ENCODE results near the gene HINFP. TPM values are rescaled to one million over a fixed set of nuclear protein-coding genes. Genes with fewer than 3 reads are reported as not detected.
A peak's percentile ranks its signal among the peaks of the same experiment; 100 is the strongest.

HINFP gene
- total and polyA plus RNA-seq, 9 donors: 15.2 to 27.9 (median 22.4) TPM

GRCh38 chr11:119117004-119117706 is 4.2 kb upstream of the HINFP start:
- no peaks in the 10 kb centered on the region for H3K9me3 ChIP-seq
- H3K36me3 ChIP-seq: no peaks in the 10 kb centered on the region
- no peaks in the 10 kb centered on the region for H3K27me3 ChIP-seq
- intact Hi-C loops (cut with DNase I): no loop called here
- peaks cover 4% of the 10 kb centered on the region for H3K4me1 ChIP-seq (ENCODE audit: insufficient read depth)
- TF ChIP-seq CTCF (IDR thresholded peaks at IDR 0.05) (no peak), POLR2A (IDR thresholded peaks at IDR 0.05) (no peak), EP300 (IDR thresholded peaks at IDR 0.05) (no peak)
- DNase-seq: no peak
- WGBS, 3 donors: 85 to 92% (median 90%) methylated on average over 3 of the region's 3 CpGs
- no peak overlapping the region for H3K27ac ChIP-seq
- no peak overlapping the region for H3K4me3 ChIP-seq

GRCh38 chr11:119118227-119118626 is 3.2 kb upstream of the HINFP start:
- Histone ChIP-seq H3K4me3 (no peak overlapping the region), H3K9me3 (no peaks in the 10 kb centered on the region), H3K27ac (no peak overlapping the region), H3K27me3 (no peaks in the 10 kb centered on the region), H3K36me3 (no peaks in the 10 kb centered on the region), H3K4me1 (ENCODE audit: insufficient read depth) (peaks cover 10% of the 10 kb centered on the region)
- DNase-seq: no peak
- intact Hi-C loops (cut with DNase I): no loop called here
- no peak for TF ChIP-seq POLR2A (IDR thresholded peaks at IDR 0.05)
- no peak for TF ChIP-seq CTCF (IDR thresholded peaks at IDR 0.05)
- no peak for TF ChIP-seq EP300 (IDR thresholded peaks at IDR 0.05)
- 94 to 96% (median 94%) methylated on average over 5 of the region's 5 CpGs for WGBS, 3 donors

DNA sequence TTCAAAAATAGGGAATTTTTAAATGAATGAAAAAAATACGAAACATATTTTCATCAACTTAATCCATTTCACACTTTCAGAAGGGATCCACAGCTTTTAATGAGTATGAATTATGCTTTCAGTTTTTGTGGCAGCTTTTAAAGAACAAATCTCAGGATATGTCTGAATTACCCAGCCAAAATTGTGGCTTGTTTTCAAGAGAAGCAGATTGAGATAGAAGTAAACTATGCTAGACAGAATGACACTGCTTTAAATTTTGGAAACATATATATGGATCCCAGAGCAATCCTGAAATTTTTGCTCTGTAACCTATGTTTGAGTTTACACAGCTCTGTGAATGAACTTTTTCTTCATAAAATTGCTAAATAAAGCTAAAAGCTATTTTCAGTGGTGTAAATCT is 2.4 kb upstream of the HINFP start:
- Histone ChIP-seq H3K4me1 (ENCODE audit: insufficient read depth) (peaks cover 10% of the 10 kb centered on the region), H3K27me3 (no peaks in the 10 kb centered on the region), H3K4me3 (no peak overlapping the region), H3K9me3 (no peaks in the 10 kb centered on the region), H3K36me3 (no peaks in the 10 kb centered on the region), H3K27ac (no peak overlapping the region)
- TF ChIP-seq EP300 (IDR thresholded peaks at IDR 0.05) (no peak), CTCF (IDR thresholded peaks at IDR 0.05) (no peak), POLR2A (IDR thresholded peaks at IDR 0.05) (no peak)
- intact Hi-C loops (cut with DNase I): no loop called here
- no peak for DNase-seq
- 88 to 92% (median 90%) methylated on average over 1 of the region's 1 CpG for WGBS, 3 donors

DNA sequence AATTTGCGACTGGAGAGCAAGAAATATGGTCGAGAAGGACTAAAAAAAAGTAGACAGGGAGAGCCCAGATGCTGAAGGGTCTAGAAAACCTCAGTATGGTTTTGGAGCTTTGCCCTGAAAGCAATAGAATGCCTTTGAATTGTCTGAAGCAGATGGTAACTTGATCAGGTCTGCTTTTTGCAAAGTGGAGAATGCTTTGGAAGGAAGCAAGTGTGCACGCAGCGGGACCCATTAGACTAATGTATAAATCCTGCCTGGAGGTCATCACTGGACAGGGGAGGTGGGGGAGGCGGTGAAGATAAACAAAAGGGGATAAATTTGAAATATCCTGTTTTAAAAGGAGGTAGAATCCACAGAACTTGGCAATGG is 757 bp upstream of the HINFP start:
- Histone ChIP-seq H3K27ac (peak overlapping the region; percentile 28 to 79), H3K9me3 (no peaks in the 10 kb centered on the region), H3K4me3 (peak overlapping the region; percentile 47), H3K36me3 (no peaks in the 10 kb centered on the region), H3K4me1 (ENCODE audit: insufficient read depth) (peaks cover 10% of the 10 kb centered on the region), H3K27me3 (no peaks in the 10 kb centered on the region)
- DNase-seq: no peak
- no peak for TF ChIP-seq EP300 (IDR thresholded peaks at IDR 0.05)
- TF ChIP-seq POLR2A (IDR thresholded peaks at IDR 0.05): no peak
- TF ChIP-seq CTCF (IDR thresholded peaks at IDR 0.05): no peak
- intact Hi-C loops (cut with DNase I): no loop called here
- WGBS, 3 donors: 7 to 15% (median 11%) methylated on average over 5 of the region's 5 CpGs
